ENCODE data around the gene SDR9C7.
"Not testable (repeated sequence)": the region's sequence is repeated elsewhere in the genome, so short reads cannot be mapped to it uniquely, and the experiment has no call there.

SDR9C7 gene
- total RNA-seq: 0 to 0.04 reads per million in 2 experiments

GRCh38 chr12:56933826-56934625, at the start of gene SDR9C7:
SDR9C7 (minus strand) TSS chr12:56934408; CDS start chr12:56934261, 147 bp downstream.
- no peak for DNase-seq (ENCODE audit: low read depth)

GRCh38 chr12:56983386-56983785, 49.2 kb upstream of the SDR9C7 start:
- DNase-seq (ENCODE audit: low read depth): no peak

DNA sequence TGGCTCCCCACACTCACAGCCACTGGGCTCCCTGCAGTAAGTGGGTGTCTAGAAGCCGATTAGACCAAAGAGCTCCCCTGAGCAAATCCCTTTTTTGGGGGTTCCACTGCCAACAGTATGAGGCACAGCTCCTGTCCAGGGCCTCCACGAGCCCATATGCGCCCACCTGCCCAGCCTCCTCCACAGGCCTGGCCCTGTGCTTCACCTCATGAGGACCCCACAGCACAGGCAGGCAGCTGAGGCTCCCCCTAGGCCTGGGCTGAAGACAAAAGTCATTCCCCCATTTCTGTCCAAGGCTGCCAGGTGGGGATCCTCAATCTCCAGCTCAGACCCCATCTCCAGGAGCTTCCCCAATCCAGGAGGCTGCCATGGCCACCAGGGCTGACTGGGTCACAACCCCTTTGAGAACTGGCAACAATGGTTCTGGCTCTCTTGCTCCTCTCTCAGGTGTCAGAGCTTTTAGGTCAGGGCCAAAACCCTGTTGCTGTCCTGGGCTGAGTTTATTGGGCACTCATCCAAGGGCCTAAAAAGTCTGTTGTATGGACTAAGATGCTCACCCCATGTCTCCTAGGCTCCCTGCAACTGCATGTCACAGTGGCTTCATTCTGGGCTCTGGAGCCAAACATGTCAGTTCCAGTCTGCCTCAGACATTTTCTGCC, 48.5 kb upstream of the SDR9C7 start:
- DNase-seq (ENCODE audit: low read depth): not testable (repeated sequence)

GRCh38 chr12:56980941-56981530, 46.8 kb upstream of the SDR9C7 start:
- no peak for DNase-seq (ENCODE audit: low read depth)

- DNase-seq (ENCODE audit: low read depth): no peak
These were observed 46.1 kb upstream of the SDR9C7 start for GRCh38 chr12:56980268-56980667.

DNA sequence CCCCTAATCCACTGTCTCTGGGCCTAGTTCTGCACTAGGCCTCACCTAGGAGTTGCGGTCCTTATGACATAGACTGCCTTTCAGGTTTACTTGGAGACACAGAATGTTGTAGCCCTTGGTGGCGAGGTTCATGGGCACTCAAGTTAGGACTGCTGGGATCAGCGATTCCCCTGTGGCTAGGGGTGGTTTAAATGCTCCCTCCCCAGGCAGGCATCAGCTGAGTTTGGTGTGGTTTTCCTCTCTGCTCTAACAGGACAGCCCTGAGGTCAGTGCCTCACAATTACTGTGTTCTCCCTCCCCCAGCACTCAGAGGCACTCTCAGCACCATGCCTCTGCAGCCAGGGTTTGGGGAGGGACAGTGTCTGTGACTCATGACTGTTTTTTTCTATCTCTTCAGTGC, 45.4 kb upstream of the SDR9C7 start:
- DNase-seq (ENCODE audit: low read depth): no peak

GRCh38 chr12:56978397-56979138, 44.4 kb upstream of the SDR9C7 start:
- DNase-seq (ENCODE audit: low read depth): no peak

DNA sequence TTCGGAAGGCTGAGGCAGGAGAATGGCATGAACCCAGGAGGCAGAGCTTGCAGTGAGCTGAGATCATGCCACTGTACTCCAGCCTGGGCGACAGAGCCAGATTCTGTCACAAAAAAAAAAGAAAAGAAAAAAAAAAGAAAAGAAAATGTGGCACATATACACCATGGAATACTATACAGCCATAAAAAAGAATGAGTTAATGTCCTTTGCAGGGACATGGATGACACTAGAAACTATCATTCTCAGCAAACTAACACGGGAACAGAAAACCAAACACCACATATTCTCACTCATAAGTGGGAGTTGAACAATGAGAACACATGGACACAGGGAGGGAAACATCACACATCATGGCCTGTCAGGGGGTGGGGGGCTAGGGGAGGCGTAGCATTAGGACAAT, 43.2 kb upstream of the SDR9C7 start:
- DNase-seq (ENCODE audit: low read depth): not testable (repeated sequence)

GRCh38 chr12:56974224-56974623, 40.0 kb upstream of the SDR9C7 start:
- DNase-seq (ENCODE audit: low read depth): not testable (repeated sequence)

GRCh38 chr12:56968910-56969309, 34.7 kb upstream of the SDR9C7 start:
- not testable (repeated sequence) for DNase-seq (ENCODE audit: low read depth)

GRCh38 chr12:56965997-56966642, 31.9 kb upstream of the SDR9C7 start:
- not testable (repeated sequence) for DNase-seq (ENCODE audit: low read depth)

- DNase-seq (ENCODE audit: low read depth): not testable (repeated sequence)
These were observed 30.9 kb upstream of the SDR9C7 start for GRCh38 chr12:56965124-56965523.

DNA sequence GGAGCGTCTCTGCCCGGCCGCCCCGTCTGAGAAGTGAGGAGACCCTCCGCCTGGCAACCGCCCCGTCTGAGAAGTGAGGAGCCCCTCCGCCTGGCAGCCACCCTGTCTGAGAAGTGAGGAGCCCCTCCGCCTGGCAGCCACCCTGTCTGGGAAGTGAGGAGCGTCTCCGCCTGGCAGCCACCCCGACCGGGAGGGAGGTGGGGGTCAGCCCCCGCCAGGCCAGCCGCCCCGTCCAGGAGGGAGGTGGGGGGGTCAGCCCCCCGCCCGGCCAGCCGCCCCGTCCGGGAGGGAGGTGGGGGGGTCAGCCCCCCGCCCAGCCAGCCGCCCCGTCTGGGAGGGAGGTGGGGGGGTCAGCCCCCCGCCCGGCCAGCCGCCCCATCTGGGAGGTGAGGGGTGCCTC, 29.3 kb upstream of the SDR9C7 start:
- not testable (repeated sequence) for DNase-seq (ENCODE audit: low read depth)

DNA sequence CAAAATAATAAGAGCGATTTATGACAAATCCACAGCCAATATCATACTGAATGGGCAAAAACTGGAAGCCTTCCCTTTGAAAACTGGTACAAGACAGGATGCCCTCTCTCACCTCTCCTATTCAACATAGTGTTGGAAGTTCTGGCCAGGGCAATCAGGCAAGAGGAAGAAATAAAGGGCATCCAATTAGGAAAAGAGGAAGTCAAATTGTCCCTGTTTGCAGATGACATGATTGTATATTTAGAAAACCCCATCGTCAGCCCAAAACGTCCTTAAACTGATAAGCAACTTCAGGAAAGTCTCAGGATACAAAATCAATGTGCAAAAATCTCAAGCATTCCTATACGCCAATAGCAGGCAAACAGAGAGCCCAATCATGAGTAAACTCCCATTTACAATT, 28.0 kb upstream of the SDR9C7 start:
- DNase-seq (ENCODE audit: low read depth): not testable (repeated sequence)

- no peak for DNase-seq (ENCODE audit: low read depth)
These were observed 24.2 kb upstream of the SDR9C7 start for GRCh38 chr12:56958422-56958821.

DNA sequence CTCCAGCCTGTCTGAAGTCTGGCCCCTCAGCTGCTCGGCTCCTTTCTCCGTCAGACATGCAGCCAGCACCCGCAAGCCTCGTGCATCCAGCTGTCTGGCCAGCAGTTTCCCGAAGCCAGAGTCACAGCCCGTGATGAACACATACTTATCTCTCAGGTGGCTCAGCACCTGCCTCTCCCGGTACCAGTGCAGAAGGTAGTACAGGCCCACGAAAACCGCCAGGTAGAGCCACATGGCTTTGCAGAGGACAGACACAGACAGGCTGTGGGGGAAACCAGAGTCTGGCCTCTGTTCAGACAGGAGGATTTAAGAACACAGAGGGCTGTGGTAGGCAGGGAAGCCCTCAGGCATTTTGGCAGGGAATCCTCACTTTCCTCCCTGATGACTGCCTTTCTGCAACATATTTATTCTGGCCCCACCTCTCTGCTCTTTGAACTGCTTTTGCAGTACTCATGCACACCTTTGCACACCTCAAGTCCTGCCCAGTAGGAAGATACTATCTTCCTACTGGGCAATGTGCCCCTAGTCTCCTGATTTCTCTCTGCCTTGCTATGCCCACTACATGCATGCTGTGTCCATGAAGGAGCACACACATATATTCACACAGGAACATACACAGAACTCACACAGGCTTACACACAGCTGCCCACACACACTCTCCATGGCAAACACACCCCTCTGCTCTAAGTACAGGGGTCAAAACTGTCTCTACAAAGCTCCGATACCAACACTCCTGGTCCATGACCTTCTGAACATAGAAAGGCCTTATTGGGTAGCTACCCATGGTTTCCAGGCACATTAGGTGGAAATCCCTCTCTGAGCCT, 23.2 kb upstream of the SDR9C7 start, which contains the start of gene RDH16:
TSS of gene RDH16 (minus strand) at position 380 of the 824 bp plus-strand sequence. CDS start at position 234, 146 bp downstream.
- DNase-seq (ENCODE audit: low read depth): no peak

DNA sequence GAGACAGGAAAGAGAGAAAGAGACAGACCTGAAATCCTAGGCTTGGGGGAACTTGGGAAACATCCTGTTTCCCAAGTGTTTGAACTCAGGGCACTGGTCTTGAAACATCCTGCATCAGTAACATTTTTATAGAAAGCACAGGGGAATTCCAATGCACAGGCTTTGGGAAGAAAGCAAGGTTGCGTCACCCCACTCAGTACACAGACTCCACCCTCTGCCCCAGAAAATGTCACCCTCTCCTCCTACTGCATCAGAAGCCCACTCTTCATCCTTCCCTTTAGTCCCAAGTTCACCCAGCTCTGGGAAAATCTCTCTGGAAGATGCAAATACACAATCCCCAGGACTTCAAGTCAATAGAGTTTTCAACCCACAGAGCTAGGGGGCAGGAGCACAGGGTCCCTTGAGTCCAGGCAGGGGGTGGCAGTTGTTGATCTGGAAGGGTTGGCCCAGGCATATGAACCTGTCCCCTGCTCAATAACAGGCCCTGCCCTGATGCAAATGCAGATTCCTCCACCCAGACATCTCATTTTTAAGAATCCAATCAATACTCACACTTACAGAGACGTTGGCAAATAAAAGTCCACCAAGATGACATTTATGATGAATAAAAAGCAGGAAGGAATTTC, 21.5 kb upstream of the SDR9C7 start:
- no peak for DNase-seq (ENCODE audit: low read depth)

- DNase-seq (ENCODE audit: low read depth): no peak
These were observed 20.7 kb upstream of the SDR9C7 start for GRCh38 chr12:56954958-56955355.

DNA sequence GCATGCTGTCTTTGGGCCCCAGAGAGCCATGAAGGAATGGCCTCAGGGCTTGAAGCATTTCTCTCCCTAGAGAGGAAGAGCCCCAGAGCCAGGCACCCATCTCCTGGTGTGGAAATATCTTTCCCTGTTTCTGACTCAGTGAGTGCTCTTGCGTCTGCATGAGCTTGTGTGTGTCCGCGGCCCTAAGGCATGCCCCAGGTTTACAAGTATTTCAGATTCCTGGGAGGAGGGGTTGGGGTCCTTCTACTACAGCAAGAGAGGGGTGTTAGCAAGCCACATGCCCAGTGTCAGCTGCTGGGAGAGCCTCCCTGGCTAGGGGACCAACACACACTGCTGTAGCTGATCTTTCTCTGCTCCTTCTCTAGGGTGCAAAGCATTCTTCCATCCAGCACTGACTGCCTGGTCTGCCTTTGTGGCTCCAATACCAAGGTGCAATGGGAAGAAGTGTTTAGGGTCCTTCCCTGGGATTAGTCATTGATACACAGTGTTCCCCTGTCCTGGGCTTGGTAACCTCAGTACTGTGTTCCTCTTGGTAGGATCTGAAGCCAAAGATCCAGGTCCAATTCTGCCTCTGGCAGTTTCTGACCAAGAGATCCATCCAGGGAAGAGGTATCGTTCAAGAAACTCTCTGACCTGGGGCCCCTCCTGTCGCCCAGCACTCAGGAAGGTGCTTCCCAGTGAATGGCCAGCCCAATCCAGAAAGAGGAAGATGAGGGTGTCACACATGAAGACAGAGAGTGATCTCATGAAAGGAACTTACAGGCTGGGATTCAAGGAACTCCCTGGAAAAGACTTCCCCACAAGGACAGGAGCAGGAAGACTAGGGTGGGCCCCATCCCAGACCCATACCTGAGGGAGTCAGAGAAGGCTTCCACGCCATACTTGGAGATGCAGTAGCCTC, 20.1 kb upstream of the SDR9C7 start:
- DNase-seq (ENCODE audit: low read depth): no peak

Data from T follicular helper cell (primary cell).